ENCODE data around the gene SMTNL2. TPM values are rescaled to one million over a fixed set of nuclear protein-coding genes. Genes with fewer than 3 reads are reported as not detected.
"Not testable (repeated sequence)": the region's sequence is repeated elsewhere in the genome, so short reads cannot be mapped to it uniquely, and the experiment has no call there.

The SMTNL2 gene
- total RNA-seq, 1 experiment from 2014 or later = not detected

DNA sequence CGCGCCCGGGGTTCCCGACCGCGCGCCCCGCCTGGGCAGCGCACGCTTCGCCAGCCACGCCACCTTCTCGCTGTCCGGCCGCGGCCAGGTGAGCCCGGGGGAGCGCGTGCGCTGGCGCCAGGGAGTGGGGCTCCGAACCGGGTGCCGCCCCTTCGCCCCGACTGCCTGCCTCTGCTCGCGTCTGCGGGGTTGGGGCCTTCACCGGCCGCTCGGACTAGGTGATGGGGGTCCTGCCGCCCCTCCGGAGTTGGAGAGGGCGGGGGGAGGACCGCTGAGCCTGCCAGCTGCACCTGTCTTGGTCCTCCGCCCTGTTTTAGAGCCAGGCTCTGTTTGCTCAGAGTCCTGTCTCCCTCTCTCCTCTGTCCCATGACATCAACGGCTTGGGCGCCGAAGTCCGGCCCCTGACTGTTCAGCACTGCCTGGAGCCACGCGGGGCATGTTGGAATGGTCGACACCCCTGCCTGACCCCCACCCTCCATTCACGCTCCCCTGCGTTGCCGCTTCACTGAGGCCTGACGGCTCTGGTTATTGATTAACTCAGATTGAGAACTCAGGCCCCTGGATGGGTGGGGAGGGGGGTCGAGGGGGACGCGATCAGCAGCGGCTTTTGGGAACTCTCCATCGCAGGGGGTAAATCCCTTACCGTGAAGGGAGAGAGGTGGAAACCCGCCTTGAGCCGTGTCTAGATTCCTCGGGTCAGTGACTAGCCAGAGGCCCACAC is 748 bp downstream of the SMTNL2 start:
- no peak for DNase-seq (ENCODE audit: low read depth)

DNA sequence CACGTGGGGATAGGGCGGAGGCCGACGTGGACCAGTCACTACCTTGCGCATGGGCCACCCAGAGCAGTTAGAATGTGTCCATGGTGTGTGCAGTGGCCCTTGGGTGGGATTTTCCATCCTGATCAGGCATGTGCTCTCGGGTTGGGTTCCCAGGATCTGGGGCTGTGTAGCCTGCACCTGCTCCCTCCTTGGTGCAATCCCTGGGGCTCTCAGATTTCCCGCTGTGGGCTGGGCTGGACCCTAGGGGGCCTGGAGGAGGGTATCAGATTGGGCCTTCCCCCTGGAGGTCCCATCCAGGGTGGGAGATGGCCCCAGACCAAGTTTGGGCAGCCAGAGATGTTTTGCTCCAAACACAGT is 1.3 kb downstream of the SMTNL2 start:
- no peak for DNase-seq (ENCODE audit: low read depth)

DNA sequence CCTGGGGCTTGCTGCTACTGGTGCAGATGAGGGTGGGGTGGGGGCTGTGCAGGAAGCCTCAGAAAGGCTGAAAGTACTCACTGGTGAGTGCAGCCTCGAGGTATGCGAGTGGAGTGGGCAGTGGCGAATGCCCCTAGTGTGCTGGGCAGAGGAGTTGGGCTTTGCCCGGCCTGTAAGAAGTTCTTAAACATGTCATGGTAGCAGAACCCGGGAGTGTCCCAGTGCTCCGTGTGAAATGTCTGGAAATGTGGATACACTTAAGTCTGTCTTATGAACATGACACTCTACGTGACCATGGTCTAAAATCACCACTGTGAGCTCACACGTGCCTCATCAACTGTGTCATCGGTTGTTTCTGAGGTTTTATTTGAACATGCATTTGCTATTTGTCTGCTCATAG is 1.7 kb downstream of the SMTNL2 start:
- DNase-seq (ENCODE audit: low read depth) = peak; percentile 11

DNA sequence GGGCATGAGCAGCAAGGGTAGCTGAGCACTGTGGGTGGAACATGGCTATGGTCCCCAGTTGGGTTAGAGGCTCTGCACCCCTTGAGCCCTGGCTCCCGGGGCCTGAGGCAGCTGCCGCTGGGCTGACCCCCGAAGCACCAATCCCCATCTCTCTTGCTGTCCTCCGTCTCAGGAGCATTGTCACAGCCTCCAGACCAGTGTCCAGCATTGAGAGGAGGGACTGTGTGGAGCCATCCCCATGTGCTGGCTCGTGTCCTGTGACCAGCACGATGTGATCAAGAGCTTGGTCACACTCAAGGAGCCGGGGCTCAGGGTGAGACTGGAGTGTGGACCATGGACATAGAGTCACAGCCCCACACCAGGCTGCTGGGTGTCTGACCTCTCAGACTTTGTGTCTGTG is 2.9 kb downstream of the SMTNL2 start:
- no peak for DNase-seq (ENCODE audit: low read depth)

DNA sequence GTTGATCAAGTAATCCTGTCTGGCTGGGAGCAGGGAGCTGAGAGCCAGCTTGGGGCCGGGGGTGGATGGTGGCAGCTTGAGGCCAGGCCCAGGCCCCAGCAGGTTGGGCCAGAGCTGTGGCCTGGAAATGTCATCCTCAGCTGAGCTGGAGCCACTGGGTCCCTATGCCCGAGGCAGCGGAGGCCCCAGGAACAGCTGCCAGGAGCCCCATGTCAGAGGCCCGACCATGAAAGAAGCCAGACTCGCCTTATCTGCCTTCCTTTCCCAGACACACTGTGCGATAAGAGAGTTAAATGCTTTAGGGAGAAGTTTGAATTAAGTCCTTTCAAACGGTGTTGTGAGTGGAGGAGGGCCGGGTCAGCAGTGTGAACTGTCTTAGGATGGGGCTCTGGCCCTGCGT is 3.5 kb downstream of the SMTNL2 start:
- DNase-seq (ENCODE audit: low read depth) = no peak

DNA sequence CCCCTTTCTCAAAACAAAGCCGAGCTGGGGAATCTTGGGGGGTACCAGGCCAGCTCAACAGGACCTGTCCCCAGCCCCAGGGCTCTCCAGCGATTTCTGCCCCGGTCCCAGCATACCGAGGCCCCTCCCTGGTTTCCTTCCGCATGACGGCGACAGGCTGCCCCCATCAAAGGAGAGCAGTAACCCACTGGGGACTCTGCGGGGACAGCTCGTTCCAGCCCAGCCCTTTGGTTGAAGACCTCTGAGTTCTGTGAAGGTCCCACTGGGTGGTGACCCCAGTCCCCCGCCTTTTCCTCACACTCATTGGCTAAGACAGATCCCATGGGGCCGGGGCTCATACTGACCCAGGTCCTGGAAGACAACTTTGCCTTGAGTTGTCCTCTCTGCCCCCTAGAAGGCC is 4.1 kb downstream of the SMTNL2 start:
- no peak for DNase-seq (ENCODE audit: low read depth)

DNA sequence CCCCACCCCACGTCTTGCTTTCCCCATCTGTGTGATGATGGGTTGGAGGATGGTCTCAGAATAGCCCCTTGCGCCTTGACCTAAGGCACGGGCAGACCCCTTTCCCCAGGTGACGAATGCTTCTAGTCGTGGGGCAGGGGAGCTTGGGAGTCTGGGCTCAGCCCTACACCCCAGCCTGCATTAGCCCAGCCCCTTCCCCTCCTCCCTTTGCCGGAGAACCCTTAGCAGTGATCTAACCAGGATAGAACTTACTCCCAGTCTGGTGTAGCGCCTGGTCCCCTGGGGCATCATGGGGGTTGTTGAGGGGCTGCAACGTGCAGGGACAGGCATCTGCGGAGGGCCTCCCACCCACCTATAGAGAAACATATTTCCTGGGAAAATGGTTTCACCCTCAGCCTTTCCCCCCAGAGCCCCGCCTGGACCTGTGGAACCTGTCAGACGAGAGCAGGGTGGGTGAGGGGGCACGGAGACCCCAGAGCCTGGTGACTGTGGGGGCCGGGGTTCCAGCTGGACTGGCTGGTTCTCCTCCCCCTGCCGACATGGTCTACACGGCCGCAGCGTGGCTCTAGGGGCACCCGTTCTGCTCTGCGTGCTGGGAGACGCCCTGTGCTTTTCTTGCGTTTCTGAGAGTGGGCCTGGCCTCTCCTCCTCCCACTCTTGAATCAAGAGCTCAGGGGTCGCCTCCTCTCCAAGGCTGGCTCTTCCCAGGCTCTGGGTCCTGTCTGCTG is 4.7 kb downstream of the SMTNL2 start:
- no peak for DNase-seq (ENCODE audit: low read depth)

DNA sequence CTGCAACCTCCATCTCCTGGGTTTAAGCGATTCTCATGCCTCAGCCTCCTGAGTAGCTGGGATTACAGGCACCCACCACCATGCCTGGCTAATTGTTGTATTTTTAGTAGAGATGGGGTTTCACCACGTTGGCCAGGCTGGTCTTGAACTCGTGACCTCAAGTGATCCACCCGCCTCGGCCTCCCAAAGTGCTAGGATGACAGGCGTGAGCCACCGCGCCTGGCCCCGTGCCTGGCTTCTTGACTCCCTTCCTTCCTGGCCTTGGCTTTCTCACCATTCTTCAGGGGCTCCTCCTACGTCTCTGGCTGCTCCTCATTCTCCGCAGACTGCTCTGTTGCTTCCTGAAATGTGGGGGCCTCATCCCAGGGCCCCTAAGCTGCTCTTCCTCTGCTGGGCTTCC is 5.7 kb downstream of the SMTNL2 start:
- DNase-seq (ENCODE audit: low read depth) = not testable (repeated sequence)

DNA sequence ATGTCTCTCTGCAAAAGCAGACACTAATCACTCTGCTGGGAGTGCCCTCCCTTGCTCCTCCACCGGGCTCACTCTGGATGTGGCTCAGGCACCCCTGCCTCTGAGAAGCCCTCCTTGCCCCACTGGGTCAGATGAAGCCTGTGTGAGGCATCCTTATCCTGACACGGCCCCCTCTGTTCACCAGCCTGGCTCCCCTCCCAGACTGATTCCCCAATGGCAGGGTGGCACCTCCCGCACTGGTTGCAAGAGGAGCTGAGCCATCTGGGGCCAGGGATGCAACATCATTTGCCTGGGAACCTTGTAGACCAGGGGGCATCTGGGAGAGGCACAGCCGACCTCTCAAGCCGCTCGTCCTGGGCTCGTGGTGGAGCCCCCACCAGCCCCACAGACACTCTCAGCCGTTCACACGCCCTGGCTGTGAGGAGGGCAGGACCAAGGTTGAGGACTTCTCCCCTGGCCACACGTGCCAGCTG is 6.7 kb downstream of the SMTNL2 start:
- DNase-seq (ENCODE audit: low read depth) = no peak

DNA sequence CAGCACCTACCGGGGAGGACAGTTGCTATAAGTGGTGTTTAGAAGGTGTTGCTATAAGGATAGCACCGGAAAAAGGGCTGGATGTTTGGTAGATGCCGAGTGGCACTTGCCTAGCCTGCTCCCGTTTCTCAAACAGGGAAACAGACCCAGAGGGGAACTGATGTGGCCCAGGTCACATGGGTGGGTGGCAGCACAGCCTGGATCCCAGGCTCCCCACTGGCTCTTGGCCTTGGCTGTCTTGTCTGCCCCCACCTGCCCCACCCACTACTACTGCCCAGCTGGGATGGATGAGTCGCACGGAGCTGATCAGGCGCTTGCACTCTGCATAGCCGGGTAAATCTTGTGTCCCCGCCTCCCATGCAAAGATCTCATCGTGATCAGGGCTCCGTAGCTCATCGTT is 7.2 kb downstream of the SMTNL2 start:
- no peak for DNase-seq (ENCODE audit: low read depth)

DNA sequence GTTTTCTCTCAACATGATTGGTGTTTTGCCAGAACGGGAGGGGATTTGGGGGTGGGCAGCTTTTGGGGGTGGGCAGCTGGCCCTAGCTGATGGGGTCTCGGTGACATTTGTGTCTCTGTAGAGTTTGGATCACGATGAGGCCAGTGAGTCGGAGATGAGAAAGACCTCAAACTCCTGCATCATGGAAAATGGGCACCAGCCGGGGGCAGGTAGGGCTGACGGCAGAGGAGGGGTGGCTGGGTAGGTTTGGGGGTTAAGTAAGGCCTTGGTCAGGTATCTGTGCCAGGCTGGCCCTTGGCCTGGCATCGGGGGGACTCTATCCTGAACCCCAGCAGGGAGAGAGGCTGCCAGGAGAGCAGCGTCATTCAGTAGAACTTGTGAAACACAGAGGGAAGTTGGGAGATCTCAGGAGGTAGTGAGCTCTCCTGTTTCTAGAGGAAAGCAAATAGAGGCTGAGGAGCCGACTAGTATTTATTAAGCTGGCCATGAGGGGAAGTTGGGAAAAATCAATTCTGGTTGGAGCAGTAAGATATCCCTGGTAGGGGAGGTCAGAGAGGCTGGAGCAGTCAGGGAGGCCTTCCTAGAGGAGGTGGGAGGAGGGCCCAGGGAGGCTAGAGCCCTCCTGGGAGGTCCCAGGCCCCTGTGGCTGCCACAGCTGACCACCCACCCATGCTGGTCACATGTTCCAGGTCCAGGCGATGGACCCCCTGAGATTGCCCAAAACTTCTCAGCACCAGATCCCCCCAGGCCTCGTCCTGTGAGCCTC is 8.1 kb downstream of the SMTNL2 start:
- no peak for DNase-seq (ENCODE audit: low read depth)

DNA sequence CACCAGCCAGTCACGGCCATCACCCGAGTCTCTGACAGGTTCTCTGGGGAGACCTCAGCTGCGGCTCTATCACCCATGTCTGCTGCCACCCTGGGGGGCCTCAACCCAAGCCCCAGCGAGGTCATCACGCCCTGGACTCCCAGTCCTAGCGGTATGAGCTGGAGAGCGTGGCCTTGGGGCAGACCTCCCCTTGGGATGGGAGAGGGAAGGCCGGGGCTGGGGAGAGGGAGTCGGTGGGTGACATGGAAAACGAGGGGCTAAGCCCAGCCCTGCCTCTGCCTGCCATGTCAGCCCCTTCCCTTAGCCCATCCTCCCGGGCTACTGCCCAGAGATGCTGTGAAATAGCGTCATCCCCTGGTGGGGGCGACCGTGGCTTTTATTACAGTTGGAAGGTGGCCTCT is 8.7 kb downstream of the SMTNL2 start:
- no peak for DNase-seq (ENCODE audit: low read depth)

DNA sequence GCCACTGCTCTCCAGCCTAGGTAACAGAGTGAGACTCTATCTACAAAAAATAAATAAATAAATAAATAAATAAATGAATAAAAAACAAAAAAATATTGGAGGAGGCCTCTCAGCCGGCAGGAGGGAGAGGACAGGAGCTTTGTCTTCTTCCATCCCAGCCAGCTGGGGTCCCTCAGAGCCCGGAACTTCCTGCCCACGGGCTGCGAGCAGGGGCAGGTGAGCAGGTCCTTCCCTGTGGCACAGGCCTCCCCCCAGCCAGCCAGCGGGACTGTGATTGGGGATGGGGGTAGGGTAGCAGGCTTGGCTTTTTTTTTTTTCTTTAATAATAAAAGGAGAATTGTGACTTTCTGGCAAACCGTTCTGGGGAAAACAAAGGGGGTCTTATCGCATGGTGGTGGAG is 10.1 kb downstream of the SMTNL2 start:
- no peak for DNase-seq (ENCODE audit: low read depth)

DNA sequence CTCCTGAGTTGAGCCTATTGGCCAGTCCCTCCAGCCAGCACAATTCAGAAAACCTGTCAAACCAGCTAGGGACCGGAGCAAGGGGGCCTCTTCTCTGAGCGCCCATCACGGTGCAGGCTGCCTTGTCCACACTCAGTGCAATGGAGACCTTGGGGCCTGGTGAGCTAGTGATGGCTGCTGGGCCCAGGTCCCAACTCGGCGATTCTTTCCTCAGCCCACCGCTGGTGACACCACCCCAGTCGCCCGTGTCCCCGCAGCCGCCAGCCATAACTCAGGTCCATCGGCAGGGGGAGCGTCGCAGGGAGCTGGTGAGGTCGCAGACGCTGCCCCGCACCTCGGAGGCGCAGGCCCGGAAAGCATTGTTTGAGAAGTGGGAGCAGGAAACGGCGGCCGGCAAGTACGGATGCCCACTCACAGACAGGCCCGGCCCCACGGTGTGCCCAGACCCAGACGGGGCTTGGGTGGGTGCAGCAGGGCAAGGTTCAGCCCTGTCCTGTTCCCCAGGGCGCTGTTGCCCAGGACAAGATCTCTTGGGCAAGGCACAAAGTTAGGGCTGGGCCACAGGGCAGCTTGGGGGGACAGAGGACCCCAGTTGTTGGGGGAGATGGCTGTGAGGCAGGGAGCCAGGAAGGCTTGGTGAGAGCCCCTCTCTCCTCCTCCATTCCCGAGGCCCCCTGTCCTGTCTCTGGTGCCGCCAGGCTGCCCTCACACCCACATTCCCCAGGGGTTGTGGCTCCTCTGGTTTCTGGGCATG is 10.8 kb downstream of the SMTNL2 start:
- DNase-seq (ENCODE audit: low read depth) = no peak

DNA sequence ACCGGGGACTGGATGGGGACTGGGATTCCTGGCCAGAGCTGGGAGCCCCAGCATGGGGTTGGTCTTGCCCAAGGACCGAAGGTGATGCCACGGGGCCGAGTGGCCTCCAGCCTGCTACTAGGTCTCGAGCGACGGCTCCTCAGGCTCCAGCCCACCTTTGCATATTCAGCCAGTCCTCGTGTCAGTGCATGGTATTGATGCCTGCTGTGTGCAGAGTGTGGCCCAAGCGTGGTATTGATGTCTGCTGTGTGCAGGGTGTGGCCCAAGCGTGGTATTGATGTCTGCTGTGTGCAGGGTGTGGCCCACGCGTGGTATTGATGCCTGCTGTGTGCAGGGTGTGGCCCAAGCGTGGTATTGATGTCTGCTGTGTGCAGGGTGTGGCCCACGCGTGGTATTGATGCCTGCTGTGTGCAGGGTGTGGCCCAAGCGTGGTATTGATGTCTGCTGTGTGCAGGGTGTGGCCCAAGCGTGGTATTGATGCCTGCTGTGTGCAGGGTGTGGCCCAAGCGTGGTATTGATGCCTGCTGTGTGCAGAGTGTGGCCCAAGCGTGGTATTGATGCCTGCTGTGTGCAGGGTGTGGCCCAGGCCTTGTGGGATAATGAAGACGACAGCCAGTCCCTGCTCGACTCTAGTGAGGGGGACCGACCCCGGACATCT is 11.5 kb downstream of the SMTNL2 start:
- DNase-seq (ENCODE audit: low read depth) = not testable (repeated sequence)

DNA sequence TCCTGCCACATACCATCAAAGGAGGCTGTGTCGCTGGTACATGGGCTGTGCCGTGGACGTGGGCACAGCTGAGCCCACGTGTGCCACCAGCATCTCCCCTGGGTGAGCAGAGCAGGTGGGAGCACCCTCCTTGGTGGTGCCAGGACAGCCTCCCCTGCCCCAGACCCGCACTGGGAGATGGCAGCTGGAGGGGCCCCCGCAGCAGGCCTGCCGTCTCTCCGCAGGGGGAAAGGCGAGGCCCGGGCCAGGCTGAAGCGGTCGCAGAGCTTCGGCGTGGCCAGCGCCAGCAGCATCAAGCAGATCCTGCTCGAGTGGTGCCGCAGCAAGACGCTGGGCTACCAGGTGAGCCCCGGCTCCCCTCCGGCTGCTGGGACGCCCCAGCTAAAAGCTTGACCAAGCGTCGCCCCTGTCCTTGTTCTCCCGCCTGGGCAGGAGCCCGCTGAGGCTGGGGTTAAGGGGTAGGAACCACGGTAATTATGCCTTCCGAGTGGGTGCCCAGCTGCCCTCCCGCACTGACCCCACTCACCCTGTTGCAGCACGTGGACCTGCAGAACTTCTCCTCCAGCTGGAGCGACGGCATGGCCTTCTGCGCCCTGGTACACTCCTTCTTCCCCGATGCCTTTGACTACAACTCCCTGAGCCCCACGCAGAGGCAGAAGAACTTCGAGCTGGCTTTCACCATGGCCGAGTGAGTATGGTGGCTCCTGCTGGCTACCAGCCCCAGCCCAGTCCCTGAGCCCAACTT is 12.5 kb downstream of the SMTNL2 start:
- DNase-seq (ENCODE audit: low read depth) = no peak

DNA sequence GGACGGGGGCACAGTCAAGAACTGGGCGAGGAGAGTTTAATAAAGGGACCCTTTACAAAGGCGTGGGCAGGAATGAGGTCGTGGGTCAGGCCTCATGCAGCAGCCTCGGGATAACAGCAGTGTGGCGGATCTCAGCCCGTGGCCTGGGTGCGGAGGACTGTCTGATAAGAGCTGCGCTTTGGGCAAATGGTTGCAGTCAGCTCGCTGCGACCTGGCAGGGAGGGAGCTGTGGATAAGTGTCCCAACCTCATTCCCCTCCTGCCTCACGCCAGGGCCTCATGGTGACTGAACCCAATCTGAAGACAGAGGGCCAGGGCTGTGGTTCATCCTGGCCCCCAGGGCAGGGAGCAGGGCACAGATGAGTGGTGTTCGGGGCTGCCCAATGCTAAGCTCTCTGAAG is 13.6 kb downstream of the SMTNL2 start:
- no peak for DNase-seq (ENCODE audit: low read depth)

DNA sequence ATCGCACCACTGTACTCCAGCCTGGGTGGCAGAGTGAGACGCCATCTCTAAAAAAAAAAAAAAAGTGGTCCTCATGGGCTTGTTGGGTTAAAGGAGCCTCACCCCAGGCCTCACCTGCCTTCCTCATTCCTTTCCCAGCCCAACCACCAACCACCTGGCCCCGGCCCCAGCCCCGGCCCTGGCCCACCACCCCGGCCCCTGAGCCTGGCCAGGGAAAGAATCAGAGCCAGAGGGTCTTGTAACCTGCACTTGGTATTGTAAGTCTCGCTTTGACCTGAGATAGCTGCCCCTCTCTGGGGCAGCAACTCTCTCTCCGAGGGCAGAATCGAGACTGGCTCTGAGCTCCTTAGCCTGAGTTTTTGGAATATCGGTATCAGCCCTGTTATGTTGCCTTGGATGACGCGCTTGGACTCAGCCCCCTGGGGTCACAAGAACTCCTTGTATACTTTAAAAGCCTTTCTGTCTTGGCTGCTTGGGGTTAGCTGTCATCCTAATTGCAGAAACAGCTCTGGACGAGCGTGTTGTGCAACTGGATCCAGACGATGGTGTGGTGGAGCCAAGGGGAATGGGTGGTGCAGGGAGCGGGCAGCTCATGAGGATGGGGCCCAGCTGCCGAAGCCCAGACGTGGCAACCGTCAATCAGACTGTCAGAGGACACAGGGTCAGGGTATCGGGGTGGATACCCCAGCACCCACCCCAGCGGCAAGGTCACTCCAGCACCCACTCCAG is 14.6 kb downstream of the SMTNL2 start:
- no peak for DNase-seq (ENCODE audit: low read depth)

DNA sequence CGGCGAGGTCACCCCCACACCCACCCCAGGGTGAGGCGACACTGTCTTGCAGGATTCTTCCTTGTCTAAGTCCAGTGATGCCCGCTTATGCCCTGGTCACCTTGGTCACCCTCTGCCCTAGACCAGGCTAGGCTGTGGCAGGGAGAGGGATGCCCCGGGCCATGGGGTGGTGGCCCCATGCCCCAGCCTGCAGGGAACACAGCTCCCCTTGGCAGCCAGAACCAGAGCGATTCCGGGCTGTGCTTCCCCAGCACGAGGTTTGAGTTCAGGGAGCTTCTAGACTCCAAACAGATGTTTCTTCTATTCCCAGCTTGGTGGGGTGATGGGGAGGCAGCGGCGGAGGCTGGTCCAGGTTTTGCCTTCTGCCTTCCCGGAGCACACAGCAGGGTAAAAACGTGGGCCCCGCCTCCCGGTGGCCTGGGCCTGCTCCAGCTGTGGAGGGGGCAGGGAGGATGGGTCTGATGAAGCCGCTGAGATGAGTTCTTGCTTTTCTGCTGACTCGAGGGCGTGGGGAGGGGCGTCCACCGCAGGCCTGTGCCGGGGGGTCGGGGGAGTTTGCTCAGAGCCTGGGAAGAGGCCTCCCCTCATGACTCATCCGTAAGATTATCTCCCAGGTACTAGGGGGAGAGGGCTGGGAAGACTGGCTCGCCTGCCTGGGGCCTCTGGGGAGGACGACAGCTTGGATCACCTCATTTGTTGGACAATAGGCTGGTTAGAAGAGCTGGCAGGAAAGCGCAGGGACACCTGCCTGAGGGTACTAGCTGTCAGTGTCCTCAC is 15.4 kb downstream of the SMTNL2 start:
- no peak for DNase-seq (ENCODE audit: low read depth)

Measured in LHCN-M2 (cell line).